Lung (tissue), 12 donors: ENCODE data around the gene B4GALT6. TPM values are rescaled to one million over a fixed set of nuclear protein-coding genes. Genes with fewer than 3 reads are reported as not detected.

Experiments
- ATAC-seq: fragments of 200-7000 bp; cut with Tn5 transposase; one replicate; pipeline ENCODE4 v1.9.1; 2020; ENCODE audit warnings: moderate number of reproducible peaks; ENCODE audit not compliant: insufficient read depth, low FRiP score
- DNase-seq, 3 donors: peaks; one replicate each; pipeline ENCODE4 v3.0.0-alpha.2; 2013 to 2017
- H3K27ac ChIP-seq, 2 donors: one replicate each; pipeline ENCODE4 v1.5.1; 2013; ENCODE audit warnings: mild to moderate bottlenecking in 2 of 2, moderate library complexity in 2 of 2, control low read depth in 1 of 2, inconsistent platforms in 1 of 2, low read depth in 1 of 2, low read length in 1 of 2
- H3K27me3 ChIP-seq, 3 donors: one replicate each; pipeline ENCODE4 v1.5.1; 2013; ENCODE audit warnings: low read length in 2 of 3; ENCODE audit not compliant: control insufficient read depth in 3 of 3, insufficient read depth in 3 of 3
- H3K36me3 ChIP-seq, 4 donors: one replicate each; pipeline ENCODE4 v1.5.1; 2013; ENCODE audit warnings: low read length in 4 of 4, mild to moderate bottlenecking in 1 of 4, moderate library complexity in 1 of 4; ENCODE audit not compliant: control insufficient read depth in 4 of 4, insufficient read depth in 4 of 4
- H3K4me1 ChIP-seq, 5 donors: one replicate each; pipeline ENCODE4 v1.5.1; 2013; ENCODE audit warnings: low read length in 5 of 5, mild to moderate bottlenecking in 2 of 5, moderate library complexity in 1 of 5; ENCODE audit not compliant: control insufficient read depth in 5 of 5, insufficient read depth in 5 of 5
- H3K4me3 ChIP-seq: one replicate; pipeline ENCODE4 v1.5.1; 2013; ENCODE audit warnings: mild to moderate bottlenecking, control low read depth, moderate library complexity
- H3K9ac ChIP-seq, 2 donors: one replicate each; pipeline ENCODE4 v1.5.1; 2013; ENCODE audit warnings: low read length in 2 of 2, control low read depth in 1 of 2; ENCODE audit not compliant: insufficient read depth in 1 of 2
- H3K9me3 ChIP-seq, 4 donors: one replicate each; pipeline ENCODE4 v1.5.1; 2013; ENCODE audit warnings: low read length in 3 of 4, mild to moderate bottlenecking in 1 of 4, moderate library complexity in 1 of 4; ENCODE audit not compliant: control insufficient read depth in 4 of 4, insufficient read depth in 3 of 4
- WGBS, 2 donors: extraction: QIAGEN DNeasy Blood & Tissue Kit; methylation state at CpG; one replicate each; pipeline ENCODE4 v1.1.7; 2013; 5-methylcytosine and 5-hydroxymethylcytosine counted together
- polyA plus RNA-seq, 2 donors: library from polyadenylated mRNA; stranded (reverse); fragments of 200-250 nt; gene quantifications; one replicate each; pipeline ENCODE4 v1.2.1, GENCODE V29; 2013
- total RNA-seq, 2 donors: library from RNA; depleted of rRNA in 1 of 2; stranded (reverse); fragments of >200 nt in 1 of 2; gene quantifications; one replicate each; pipeline ENCODE4 v1.2.1, GENCODE V29; 2014 to 2021
- TF ChIP-seq, protein P1 (sequence below): IDR thresholded peaks from 2 replicates; pipeline ENCODE4 v1.5.1; 2012; ENCODE audit warnings: mild to moderate bottlenecking; ENCODE audit errors: control extremely low read depth, extremely low read depth
- donor health status: control.
- donor health status: control.
- donor health status: Bipolar disorder and iron deficiency.
- donor health status: healthy.
- donor health status: DM: yes; HTN: yes; CAD: no.

The B4GALT6 gene
- total and polyA plus RNA-seq, 4 donors, result 0.86 to 7.5 (median 3.0) TPM

DNA sequence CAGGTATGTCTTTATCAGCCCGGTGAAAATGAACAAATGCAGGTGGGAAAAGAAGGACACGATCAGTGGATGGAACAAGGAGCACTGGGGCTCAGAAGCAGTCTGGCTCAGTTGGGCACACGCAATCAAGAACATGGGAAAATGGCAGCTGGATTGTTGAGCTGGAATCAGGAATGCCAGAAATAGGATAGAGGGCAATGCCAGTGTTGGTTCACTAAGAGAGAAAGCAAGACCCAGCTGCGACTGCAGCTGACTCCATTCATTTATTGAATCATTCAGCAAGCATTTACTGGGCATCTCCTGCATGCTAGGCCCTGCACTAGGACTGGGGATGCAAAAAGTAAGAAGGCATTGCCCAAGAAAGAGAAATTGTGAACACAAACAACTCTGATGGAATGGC is 106.3 kb downstream of the B4GALT6 start:
- no peak overlapping the region for H3K9ac ChIP-seq
- DNase-seq (no peak), ATAC-seq (no peak)
- TF ChIP-seq, protein P1, sequence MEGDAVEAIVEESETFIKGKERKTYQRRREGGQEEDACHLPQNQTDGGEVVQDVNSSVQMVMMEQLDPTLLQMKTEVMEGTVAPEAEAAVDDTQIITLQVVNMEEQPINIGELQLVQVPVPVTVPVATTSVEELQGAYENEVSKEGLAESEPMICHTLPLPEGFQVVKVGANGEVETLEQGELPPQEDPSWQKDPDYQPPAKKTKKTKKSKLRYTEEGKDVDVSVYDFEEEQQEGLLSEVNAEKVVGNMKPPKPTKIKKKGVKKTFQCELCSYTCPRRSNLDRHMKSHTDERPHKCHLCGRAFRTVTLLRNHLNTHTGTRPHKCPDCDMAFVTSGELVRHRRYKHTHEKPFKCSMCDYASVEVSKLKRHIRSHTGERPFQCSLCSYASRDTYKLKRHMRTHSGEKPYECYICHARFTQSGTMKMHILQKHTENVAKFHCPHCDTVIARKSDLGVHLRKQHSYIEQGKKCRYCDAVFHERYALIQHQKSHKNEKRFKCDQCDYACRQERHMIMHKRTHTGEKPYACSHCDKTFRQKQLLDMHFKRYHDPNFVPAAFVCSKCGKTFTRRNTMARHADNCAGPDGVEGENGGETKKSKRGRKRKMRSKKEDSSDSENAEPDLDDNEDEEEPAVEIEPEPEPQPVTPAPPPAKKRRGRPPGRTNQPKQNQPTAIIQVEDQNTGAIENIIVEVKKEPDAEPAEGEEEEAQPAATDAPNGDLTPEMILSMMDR, result no peak
- WGBS, 2 donors, result 95 to 96% methylated on average over 4 of the region's 4 CpGs
- no peaks in the 10 kb centered on the region for H3K27me3 ChIP-seq
- no peak overlapping the region for H3K4me3 ChIP-seq
- no peak overlapping the region for H3K27ac ChIP-seq
- H3K9me3 ChIP-seq, result peaks cover 0 to 2% (median 0%) of the 10 kb centered on the region in 4 donors
- H3K36me3 ChIP-seq, result no peaks in the 10 kb centered on the region
- peaks cover 0 to 2% (median 0%) of the 10 kb centered on the region in 5 donors for H3K4me1 ChIP-seq

DNA sequence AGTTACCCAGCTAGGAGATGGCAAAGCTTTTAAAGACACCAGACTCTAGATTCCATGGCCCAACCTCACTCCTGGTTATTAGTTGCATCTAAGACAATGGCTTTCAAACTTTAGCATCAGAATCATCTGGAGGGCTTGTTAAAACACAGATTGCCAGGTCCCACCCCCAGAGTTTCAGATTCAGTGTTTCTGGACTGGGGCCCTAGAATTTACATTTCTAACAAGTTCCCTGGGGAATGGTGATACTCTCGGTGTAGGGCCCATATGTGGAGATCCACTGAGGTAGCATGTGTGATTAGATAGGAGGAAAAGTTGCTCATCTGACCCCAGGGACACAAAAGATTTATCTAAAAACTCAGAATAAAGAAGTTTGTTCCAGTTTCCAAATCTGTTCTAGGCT is 107.2 kb downstream of the B4GALT6 start:
- ATAC-seq, result no peak
- Histone ChIP-seq H3K4me1 (peaks cover 0 to 2% (median 0%) of the 10 kb centered on the region in 5 donors), H3K27me3 (no peaks in the 10 kb centered on the region), H3K9me3 (peaks cover 0 to 2% (median 0%) of the 10 kb centered on the region in 4 donors), H3K9ac (no peak overlapping the region), H3K36me3 (no peaks in the 10 kb centered on the region), H3K4me3 (no peak overlapping the region), H3K27ac (no peak overlapping the region)
- TF ChIP-seq, protein P1, result no peak
- 43 to 93% methylated on average over 1 of the region's 1 CpG for WGBS, 2 donors
- DNase-seq, result no peak

DNA sequence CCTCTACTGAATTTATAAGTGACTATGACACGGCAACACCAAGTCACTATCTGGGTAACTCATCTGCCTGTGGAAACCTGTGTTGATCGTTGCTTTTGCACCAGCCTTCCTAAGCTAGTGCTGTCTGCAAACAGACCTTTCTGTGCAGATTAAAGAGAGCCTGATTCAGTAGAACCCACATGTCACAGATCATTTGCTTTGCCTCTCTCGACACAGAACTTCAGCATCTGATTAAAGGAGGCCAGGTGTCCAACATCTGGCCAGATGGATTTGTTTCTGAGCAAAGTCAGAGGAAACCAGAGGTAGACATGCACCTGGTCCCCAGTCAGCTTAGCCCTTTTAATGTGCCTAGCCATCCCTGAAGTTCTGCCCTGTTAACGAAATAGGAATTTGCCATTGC is 107.7 kb downstream of the B4GALT6 start:
- Histone ChIP-seq H3K9me3 (peaks cover 0 to 2% (median 0%) of the 10 kb centered on the region in 4 donors), H3K4me3 (no peak overlapping the region), H3K4me1 (peaks cover 0 to 2% (median 0%) of the 10 kb centered on the region in 5 donors), H3K9ac (no peak overlapping the region), H3K27ac (no peak overlapping the region), H3K27me3 (no peaks in the 10 kb centered on the region), H3K36me3 (no peaks in the 10 kb centered on the region)
- 65 to 72% methylated on average over 4 of the region's 4 CpGs for WGBS, 2 donors
- ATAC-seq (no peak), DNase-seq (no peak)
- TF ChIP-seq, protein P1, result no peak

DNA sequence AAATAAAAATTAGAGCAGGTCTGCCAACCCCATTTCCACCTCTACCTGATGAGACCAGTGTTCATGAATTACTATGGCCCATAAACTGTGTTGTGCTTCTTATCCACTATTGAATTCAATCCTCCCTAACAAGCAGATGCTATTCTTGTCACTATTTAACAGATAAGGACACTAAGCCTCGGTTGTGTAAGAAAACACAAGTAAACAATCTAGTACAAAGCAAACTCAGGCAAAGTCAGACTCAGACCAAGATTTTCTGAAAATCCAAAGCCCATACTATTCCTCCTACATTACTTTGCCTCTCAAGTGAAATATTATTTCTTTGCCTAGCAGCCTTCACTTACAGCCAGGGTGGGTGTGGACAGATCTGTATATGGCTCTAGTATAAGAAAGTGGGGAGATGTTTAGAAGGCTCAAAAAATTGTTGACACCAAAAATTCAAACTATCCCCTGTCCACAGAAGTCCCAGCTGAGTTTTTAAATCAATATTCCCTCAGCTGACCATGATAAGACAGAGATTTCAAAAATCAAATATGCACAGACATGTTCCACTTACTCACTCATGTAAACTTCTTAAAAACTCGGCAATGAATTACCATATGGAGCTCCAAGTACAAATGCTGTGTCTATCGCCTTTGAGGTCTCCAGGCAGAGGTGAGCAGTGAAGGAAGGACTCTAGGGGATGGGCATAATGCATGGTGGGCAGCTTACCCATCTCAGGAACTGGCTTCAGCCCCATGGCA is 108.7 kb downstream of the B4GALT6 start:
- peaks cover 0 to 2% (median 0%) of the 10 kb centered on the region in 4 donors for H3K9me3 ChIP-seq
- 68 to 88% methylated on average over 3 of the region's 3 CpGs for WGBS, 2 donors
- no peak overlapping the region for H3K4me3 ChIP-seq
- DNase-seq (no peak), ATAC-seq (no peak)
- TF ChIP-seq, protein P1, result no peak
- H3K4me1 ChIP-seq, result peaks cover 0 to 2% (median 0%) of the 10 kb centered on the region in 5 donors
- H3K27ac ChIP-seq, result no peak overlapping the region
- H3K36me3 ChIP-seq, result no peaks in the 10 kb centered on the region
- H3K27me3 ChIP-seq, result no peaks in the 10 kb centered on the region
- H3K9ac ChIP-seq, result no peak overlapping the region
